ENCODE measurements around the gene SERPINF2. TPM values are rescaled to one million over a fixed set of nuclear protein-coding genes. Genes with fewer than 3 reads are reported as not detected.
"Not testable (repeated sequence)": the region's sequence is repeated elsewhere in the genome, so short reads cannot be mapped to it uniquely, and the experiment has no call there.

Gene SERPINF2
- total RNA-seq, 2 donors from 2014 or later = 0.29 to 0.67 TPM

DNA sequence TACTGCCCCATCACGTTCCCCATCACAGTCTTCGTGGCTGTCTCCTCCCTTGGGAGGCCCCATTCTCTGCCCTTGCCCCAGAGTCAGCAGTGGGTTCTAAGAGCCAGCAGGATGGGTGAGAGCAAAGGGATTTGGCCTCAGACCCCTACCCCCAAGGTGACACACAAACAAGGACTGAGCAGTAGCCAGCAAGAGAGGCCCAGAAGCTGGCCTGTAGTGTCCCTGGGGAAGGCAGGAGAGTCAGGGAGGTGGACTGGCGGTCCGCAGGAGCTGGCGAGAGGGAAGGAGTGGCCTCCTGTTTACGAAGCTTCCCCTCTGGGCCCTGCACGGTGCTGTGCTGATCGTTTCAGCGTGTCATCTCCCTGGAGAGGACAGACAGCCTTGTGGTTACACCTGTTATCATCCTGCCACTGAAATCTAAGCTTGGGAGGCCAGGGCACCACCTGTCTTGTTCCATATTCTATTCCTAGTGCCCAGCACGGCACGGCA, 9.8 kb upstream of the SERPINF2 start:
- no peak overlapping the region for H3K4me3 Mint-ChIP-seq
- no peaks in the 10 kb centered on the region for H3K27me3 Mint-ChIP-seq
- no peak overlapping the region for H3K27ac Mint-ChIP-seq
- ATAC-seq = no peak
- H3K9me3 ChIP-seq (ENCODE audit: control insufficient read depth, low read length, poor library complexity, severe bottlenecking) = no peaks in the 10 kb centered on the region
- no peak for DNase-seq
- H3K4me1 Mint-ChIP-seq = peaks cover 22% of the 10 kb centered on the region
- peaks cover 8% of the 10 kb centered on the region for H3K36me3 Mint-ChIP-seq (ENCODE audit: low read depth)

DNA sequence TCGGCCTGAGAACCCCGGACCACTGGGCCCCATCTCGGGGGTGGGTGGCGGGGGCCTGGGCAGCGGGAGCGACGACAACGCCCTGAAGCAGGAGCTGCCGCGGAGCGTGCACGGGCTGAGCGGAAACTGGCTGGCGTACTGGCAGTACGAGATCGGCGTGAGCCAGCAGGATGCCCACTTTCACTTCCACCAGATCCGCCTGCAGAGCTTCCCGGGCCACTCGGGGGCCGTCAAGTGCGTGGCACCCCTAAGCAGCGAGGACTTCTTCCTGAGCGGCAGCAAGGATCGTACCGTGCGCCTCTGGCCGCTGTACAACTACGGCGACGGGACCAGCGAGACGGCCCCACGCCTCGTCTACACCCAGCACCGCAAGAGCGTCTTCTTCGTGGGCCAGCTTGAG, 8.9 kb upstream of the SERPINF2 start:
- no peak for ATAC-seq
- Mint-ChIP-seq H3K36me3 (ENCODE audit: low read depth) (peaks cover 6% of the 10 kb centered on the region), H3K27me3 (no peaks in the 10 kb centered on the region), H3K27ac (peak overlapping the region; percentile 88), H3K4me1 (peaks cover 16% of the 10 kb centered on the region), H3K4me3 (no peak overlapping the region)
- DNase-seq = no peak
- H3K9me3 ChIP-seq (ENCODE audit: control insufficient read depth, low read length, poor library complexity, severe bottlenecking) = no peaks in the 10 kb centered on the region

GRCh38 chr17:1735418-1735817, 7.3 kb upstream of the SERPINF2 start:
- Mint-ChIP-seq H3K27ac (no peak overlapping the region), H3K4me3 (no peak overlapping the region), H3K27me3 (no peaks in the 10 kb centered on the region), H3K4me1 (peaks cover 9% of the 10 kb centered on the region), H3K36me3 (ENCODE audit: low read depth) (peaks cover 3% of the 10 kb centered on the region)
- no peak for ATAC-seq
- DNase-seq = no peak
- H3K9me3 ChIP-seq (ENCODE audit: control insufficient read depth, low read length, poor library complexity, severe bottlenecking) = no peaks in the 10 kb centered on the region

DNA sequence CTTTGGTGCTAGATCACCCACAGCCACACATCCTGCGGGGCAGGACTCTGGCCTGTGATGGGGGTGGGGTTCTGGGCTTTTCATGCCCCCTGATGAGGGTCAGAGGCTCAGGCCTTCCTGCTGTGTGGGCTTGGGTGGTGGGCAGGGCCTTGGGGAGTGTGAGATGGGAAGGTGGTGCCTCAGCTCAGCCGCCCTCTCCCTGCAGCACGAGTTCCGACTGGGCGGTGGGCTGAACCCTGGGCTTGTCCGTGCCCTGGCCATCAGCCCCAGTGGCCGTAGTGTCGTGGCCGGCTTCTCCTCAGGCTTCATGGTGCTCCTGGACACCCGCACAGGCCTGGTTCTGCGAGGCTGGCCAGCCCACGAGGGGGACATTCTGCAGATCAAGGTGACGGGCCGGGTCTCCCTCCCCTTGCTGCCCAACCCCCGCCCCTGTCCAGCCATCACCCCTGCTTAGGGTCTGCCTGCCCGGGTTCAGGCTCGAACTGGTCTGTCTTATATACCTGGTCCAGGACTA, 6.8 kb upstream of the SERPINF2 start:
- ATAC-seq (no peak), DNase-seq (no peak)
- H3K9me3 ChIP-seq (ENCODE audit: control insufficient read depth, low read length, poor library complexity, severe bottlenecking) = no peaks in the 10 kb centered on the region
- no peaks in the 10 kb centered on the region for H3K27me3 Mint-ChIP-seq
- peaks cover 3% of the 10 kb centered on the region for H3K36me3 Mint-ChIP-seq (ENCODE audit: low read depth)
- H3K4me3 Mint-ChIP-seq = no peak overlapping the region
- peaks cover 9% of the 10 kb centered on the region for H3K4me1 Mint-ChIP-seq
- peak overlapping the region; percentile 87 for H3K27ac Mint-ChIP-seq

GRCh38 chr17:1736348-1737281, 6.1 kb upstream of the SERPINF2 start:
- H3K27ac Mint-ChIP-seq = peak overlapping the region; percentile 87
- peak overlapping the region; percentile 28 for H3K4me3 Mint-ChIP-seq
- peak; percentile 39 to 46 (median 45) for DNase-seq
- H3K4me1 Mint-ChIP-seq = peaks cover 9% of the 10 kb centered on the region
- H3K9me3 ChIP-seq (ENCODE audit: control insufficient read depth, low read length, poor library complexity, severe bottlenecking) = no peaks in the 10 kb centered on the region
- peak; percentile 81 for ATAC-seq
- H3K36me3 Mint-ChIP-seq (ENCODE audit: low read depth) = peaks cover 3% of the 10 kb centered on the region
- no peaks in the 10 kb centered on the region for H3K27me3 Mint-ChIP-seq

GRCh38 chr17:1737531-1738291, 5.0 kb upstream of the SERPINF2 start:
- Mint-ChIP-seq H3K4me3 (no peak overlapping the region), H3K27ac (peak overlapping the region; percentile 87), H3K4me1 (peaks cover 9% of the 10 kb centered on the region), H3K27me3 (no peaks in the 10 kb centered on the region), H3K36me3 (ENCODE audit: low read depth) (peaks cover 3% of the 10 kb centered on the region)
- H3K9me3 ChIP-seq (ENCODE audit: control insufficient read depth, low read length, poor library complexity, severe bottlenecking) = no peaks in the 10 kb centered on the region
- no peak for ATAC-seq
- DNase-seq = no peak

GRCh38 chr17:1741899-1742298, 772 bp upstream of the SERPINF2 start:
- not testable (repeated sequence) for DNase-seq; H3K36me3 Mint-ChIP-seq (ENCODE audit: low read depth); H3K4me1 Mint-ChIP-seq; H3K27me3 Mint-ChIP-seq; H3K4me3 Mint-ChIP-seq; H3K27ac Mint-ChIP-seq; ATAC-seq; H3K9me3 ChIP-seq (ENCODE audit: control insufficient read depth, low read length, poor library complexity, severe bottlenecking)

- no peaks in the 10 kb centered on the region for H3K9me3 ChIP-seq (ENCODE audit: control insufficient read depth, low read length, poor library complexity, severe bottlenecking)
- Mint-ChIP-seq H3K4me3 (no peak overlapping the region), H3K27ac (no peak overlapping the region), H3K4me1 (no peaks in the 10 kb centered on the region), H3K36me3 (ENCODE audit: low read depth) (no peaks in the 10 kb centered on the region), H3K27me3 (no peaks in the 10 kb centered on the region)
- ATAC-seq (no peak), DNase-seq (no peak)
These were observed 393 bp downstream of the SERPINF2 start for GRCh38 chr17:1743088-1743439.

- no peaks in the 10 kb centered on the region for H3K36me3 Mint-ChIP-seq (ENCODE audit: low read depth)
- H3K4me3 Mint-ChIP-seq = no peak overlapping the region
- no peaks in the 10 kb centered on the region for H3K27me3 Mint-ChIP-seq
- no peak overlapping the region for H3K27ac Mint-ChIP-seq
- DNase-seq = no peak
- no peaks in the 10 kb centered on the region for H3K9me3 ChIP-seq (ENCODE audit: control insufficient read depth, low read length, poor library complexity, severe bottlenecking)
- ATAC-seq = no peak
- H3K4me1 Mint-ChIP-seq = no peaks in the 10 kb centered on the region
These were observed 2.2 kb downstream of the SERPINF2 start for GRCh38 chr17:1744551-1745512.

DNA sequence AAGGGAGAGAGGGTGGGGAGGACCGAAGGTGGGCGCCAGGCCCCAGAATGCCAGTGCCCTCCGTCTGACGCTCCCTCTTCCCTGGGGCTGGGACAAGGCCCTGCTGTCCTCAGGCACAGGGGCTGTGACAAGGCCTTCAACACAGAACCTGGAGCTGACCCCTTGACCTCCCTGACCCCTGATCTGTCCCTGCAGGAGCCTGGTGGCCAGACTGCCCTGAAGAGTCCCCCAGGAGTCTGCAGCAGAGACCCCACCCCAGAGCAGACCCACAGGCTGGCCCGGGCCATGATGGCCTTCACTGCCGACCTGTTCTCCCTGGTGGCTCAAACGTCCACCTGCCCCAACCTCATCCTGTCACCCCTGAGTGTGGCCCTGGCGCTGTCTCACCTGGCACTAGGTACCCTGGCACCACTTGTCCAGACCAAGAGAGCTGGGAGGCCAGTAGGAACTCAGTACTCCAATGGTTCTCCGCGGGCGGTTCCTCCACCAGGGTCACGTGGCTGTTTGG, 2.9 kb downstream of the SERPINF2 start:
- ATAC-seq = no peak
- H3K9me3 ChIP-seq (ENCODE audit: control insufficient read depth, low read length, poor library complexity, severe bottlenecking) = no peaks in the 10 kb centered on the region
- no peaks in the 10 kb centered on the region for H3K4me1 Mint-ChIP-seq
- DNase-seq = no peak
- no peaks in the 10 kb centered on the region for H3K27me3 Mint-ChIP-seq
- no peak overlapping the region for H3K27ac Mint-ChIP-seq
- no peaks in the 10 kb centered on the region for H3K36me3 Mint-ChIP-seq (ENCODE audit: low read depth)
- no peak overlapping the region for H3K4me3 Mint-ChIP-seq

- Mint-ChIP-seq H3K27ac (no peak overlapping the region), H3K36me3 (ENCODE audit: low read depth) (no peaks in the 10 kb centered on the region), H3K27me3 (no peaks in the 10 kb centered on the region), H3K4me1 (no peaks in the 10 kb centered on the region), H3K4me3 (no peak overlapping the region)
- ATAC-seq (no peak), DNase-seq (no peak)
- H3K9me3 ChIP-seq (ENCODE audit: control insufficient read depth, low read length, poor library complexity, severe bottlenecking) = no peaks in the 10 kb centered on the region
These were observed 4.4 kb downstream of the SERPINF2 start for GRCh38 chr17:1746975-1747543.

DNA sequence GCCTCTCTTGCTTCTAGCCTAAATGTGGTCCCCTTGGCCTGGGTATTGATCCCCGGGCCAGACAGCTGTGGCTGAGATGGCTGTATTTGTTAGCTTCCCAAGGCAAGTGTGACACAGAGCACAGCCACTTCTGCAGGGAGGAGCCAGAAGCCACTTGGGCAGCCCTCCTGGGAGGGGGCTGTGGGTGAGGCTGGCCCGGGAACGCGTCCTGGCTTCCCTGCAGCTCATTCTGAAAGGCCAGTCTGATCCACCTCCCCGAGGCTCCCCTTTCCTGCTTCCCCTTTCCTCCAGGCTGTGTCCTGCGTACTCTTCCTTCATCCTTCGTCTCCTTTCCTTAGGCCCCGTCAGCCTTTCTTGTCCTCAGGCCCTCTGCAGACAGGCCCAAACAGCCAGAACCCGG, 8.0 kb downstream of the SERPINF2 start:
- no peaks in the 10 kb centered on the region for H3K4me1 Mint-ChIP-seq
- H3K36me3 Mint-ChIP-seq (ENCODE audit: low read depth) = no peaks in the 10 kb centered on the region
- no peak overlapping the region for H3K27ac Mint-ChIP-seq
- no peaks in the 10 kb centered on the region for H3K27me3 Mint-ChIP-seq
- H3K9me3 ChIP-seq (ENCODE audit: control insufficient read depth, low read length, poor library complexity, severe bottlenecking) = no peaks in the 10 kb centered on the region
- DNase-seq = no peak
- no peak for ATAC-seq
- no peak overlapping the region for H3K4me3 Mint-ChIP-seq
